ENCODE results near the gene VRK3. TPM values are rescaled to one million over a fixed set of nuclear protein-coding genes. Genes with fewer than 3 reads are reported as not detected.

Gene VRK3
- total RNA-seq, 3 donors from 2014 or later = 40.5 to 45.8 (median 40.5) TPM

DNA sequence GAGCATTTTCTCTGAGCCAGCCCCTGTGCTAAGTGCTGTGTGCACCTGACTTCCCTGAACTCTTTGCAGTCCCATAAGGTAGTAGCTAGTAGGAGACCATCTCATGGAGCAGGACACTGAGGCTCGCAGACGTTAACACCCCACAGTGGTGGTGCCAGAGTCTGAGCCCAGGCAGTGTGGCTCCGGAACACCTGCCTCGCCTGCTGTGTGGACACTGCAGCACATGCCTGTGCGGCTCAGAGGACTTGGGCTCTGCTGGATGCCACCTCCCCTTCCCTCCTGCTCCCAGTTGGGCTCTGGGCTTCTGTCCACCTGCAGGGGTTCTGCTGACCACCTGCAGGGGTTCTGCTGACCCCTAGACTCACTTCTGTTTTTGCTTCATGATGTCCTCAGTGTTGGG, 37.2 kb downstream of the VRK3 start:
- Mint-ChIP-seq H3K4me3 (no peak overlapping the region), H3K27me3 (ENCODE audit: low read depth) (no peaks in the 10 kb centered on the region), H3K9me3 (no peaks in the 10 kb centered on the region), H3K4me1 (ENCODE audit: low read depth) (peaks cover 10% of the 10 kb centered on the region), H3K36me3 (ENCODE audit: insufficient read depth) (peaks cover 46% of the 10 kb centered on the region)
- ATAC-seq (no peak), DNase-seq (no peak)

DNA sequence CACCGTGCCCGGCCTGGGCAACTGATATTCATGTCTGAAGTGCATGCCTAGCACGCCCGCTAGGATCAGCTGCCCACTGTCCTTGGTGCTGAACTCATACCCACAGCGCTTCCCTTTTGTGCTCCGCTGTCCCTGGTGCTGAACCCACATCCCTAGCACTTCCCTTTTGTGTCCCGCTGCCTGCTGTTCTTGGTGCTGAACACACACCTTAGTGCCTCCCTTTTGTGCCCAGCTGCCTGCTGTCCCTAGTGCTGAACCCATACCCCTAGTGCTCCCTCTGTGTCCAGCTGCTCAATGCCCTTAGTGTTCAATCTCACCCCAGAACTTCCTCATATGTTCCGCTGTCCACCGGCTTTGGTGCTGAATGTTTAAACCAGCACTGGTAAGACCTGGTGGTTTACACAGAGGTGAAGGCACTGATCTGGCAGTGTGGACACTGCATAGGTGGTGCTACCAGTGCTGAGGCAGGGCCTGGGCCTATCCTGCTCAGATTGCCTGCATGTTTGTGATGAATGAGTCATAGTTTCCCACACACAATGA, 37.9 kb downstream of the VRK3 start:
- Mint-ChIP-seq H3K4me1 (ENCODE audit: low read depth) (peaks cover 10% of the 10 kb centered on the region), H3K9me3 (no peaks in the 10 kb centered on the region), H3K36me3 (ENCODE audit: insufficient read depth) (peaks cover 44% of the 10 kb centered on the region), H3K27me3 (ENCODE audit: low read depth) (no peaks in the 10 kb centered on the region), H3K4me3 (no peak overlapping the region)
- peak; percentile 32 to 44 for ATAC-seq
- peak; percentile 56 for DNase-seq

DNA sequence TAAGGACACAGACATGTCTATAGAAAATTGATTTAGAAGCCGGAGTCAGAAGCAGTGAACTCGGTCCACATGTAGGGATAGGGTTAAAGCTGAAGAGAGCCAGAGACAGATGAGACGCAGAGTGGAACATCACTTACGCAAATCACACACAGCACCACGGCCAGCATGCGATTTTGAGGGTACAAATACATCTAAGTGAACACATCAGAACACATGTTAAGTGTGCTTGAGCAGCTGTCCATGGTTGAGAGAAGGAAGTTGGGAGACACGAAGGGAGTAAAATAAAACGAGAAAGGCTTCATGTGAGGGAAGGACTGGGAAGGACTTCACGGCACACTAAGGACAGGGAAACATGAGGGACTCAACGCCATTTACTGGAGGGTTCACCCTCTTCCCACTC, 38.8 kb downstream of the VRK3 start:
- Mint-ChIP-seq H3K4me1 (ENCODE audit: low read depth) (peaks cover 10% of the 10 kb centered on the region), H3K9me3 (no peaks in the 10 kb centered on the region), H3K36me3 (ENCODE audit: insufficient read depth) (peaks cover 47% of the 10 kb centered on the region), H3K27me3 (ENCODE audit: low read depth) (no peaks in the 10 kb centered on the region), H3K4me3 (no peak overlapping the region)
- no peak for ATAC-seq
- no peak for DNase-seq

DNA sequence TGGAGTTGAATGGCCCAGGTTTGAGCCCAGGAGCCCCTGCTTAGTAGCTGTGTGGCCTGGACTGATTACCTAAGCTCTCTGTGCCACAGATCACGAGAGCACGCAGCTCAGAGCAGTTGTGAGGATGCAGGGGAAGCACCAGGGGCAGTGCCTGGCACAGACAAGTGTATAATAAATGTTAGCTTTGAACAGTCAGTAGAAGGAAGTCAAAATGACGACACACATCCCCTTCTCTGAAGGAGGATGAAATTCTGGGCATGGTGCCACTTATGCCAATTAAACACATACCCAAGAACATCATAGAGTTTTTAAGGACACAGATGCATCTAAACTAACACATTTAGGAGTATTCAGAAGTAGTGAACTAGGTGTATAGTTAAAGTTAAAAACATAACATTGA, 39.3 kb downstream of the VRK3 start:
- DNase-seq (no peak), ATAC-seq (no peak)
- Mint-ChIP-seq H3K4me1 (ENCODE audit: low read depth) (peaks cover 10% of the 10 kb centered on the region), H3K27me3 (ENCODE audit: low read depth) (no peaks in the 10 kb centered on the region), H3K4me3 (no peak overlapping the region), H3K36me3 (ENCODE audit: insufficient read depth) (peaks cover 42% of the 10 kb centered on the region), H3K9me3 (no peaks in the 10 kb centered on the region)

DNA sequence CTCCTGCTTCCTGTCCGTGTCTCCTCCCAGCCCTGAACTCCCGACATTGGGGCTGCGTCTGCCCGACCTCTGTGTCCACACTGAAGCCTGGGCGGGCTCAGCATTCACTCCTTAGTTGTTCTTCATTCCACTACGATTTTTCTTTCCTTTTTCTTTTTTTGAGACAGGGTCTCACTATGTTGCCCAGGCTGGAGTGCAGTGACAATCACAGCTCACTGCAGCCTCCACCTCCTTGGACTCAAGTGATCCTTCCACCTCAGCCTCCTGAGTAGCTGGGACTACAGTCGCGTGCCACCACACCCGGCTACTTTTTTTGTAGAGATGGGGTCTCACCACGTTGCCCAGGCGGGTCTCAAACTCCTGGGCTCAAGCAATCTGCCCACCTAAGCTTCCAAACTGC, 40.7 kb downstream of the VRK3 start:
- H3K4me1 Mint-ChIP-seq (ENCODE audit: low read depth) = peaks cover 10% of the 10 kb centered on the region
- peaks cover 44% of the 10 kb centered on the region for H3K36me3 Mint-ChIP-seq (ENCODE audit: insufficient read depth)
- no peak overlapping the region for H3K4me3 Mint-ChIP-seq
- H3K9me3 Mint-ChIP-seq = no peaks in the 10 kb centered on the region
- H3K27me3 Mint-ChIP-seq (ENCODE audit: low read depth) = no peaks in the 10 kb centered on the region
- no peak for ATAC-seq
- no peak for DNase-seq

DNA sequence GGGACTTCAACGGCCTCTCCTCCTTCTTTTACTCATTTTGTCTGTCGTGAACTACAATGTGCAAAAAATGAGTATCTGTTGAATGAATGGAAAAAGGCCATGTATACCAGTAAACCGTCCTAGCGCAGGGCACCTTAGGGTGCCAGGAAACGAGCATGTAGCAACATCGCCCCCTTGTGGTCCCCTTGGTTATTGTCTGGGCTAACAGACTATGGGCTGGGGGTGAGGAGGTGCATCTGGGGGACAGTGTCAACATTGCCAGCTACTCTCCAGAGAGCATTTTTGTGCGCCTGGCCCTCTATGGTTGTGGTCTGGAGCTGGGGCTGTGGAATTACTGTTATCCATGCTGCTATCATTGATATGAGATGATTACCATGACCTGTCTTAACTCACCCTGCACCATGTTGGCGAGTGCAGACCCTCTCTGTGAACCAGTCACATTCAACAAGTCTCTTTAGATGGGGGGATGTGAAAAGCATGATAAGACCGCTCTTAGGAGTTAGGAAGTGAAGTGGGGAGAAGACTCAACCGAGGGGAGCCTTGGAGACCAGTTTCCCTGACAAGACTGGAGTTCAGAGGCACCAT, 41.4 kb downstream of the VRK3 start:
- no peaks in the 10 kb centered on the region for H3K27me3 Mint-ChIP-seq (ENCODE audit: low read depth)
- peak; percentile 75 to 79 for ATAC-seq
- peak; percentile 82 for DNase-seq
- peaks cover 40% of the 10 kb centered on the region for H3K36me3 Mint-ChIP-seq (ENCODE audit: insufficient read depth)
- H3K9me3 Mint-ChIP-seq = no peaks in the 10 kb centered on the region
- peaks cover 8% of the 10 kb centered on the region for H3K4me1 Mint-ChIP-seq (ENCODE audit: low read depth)
- H3K4me3 Mint-ChIP-seq = no peak overlapping the region

DNA sequence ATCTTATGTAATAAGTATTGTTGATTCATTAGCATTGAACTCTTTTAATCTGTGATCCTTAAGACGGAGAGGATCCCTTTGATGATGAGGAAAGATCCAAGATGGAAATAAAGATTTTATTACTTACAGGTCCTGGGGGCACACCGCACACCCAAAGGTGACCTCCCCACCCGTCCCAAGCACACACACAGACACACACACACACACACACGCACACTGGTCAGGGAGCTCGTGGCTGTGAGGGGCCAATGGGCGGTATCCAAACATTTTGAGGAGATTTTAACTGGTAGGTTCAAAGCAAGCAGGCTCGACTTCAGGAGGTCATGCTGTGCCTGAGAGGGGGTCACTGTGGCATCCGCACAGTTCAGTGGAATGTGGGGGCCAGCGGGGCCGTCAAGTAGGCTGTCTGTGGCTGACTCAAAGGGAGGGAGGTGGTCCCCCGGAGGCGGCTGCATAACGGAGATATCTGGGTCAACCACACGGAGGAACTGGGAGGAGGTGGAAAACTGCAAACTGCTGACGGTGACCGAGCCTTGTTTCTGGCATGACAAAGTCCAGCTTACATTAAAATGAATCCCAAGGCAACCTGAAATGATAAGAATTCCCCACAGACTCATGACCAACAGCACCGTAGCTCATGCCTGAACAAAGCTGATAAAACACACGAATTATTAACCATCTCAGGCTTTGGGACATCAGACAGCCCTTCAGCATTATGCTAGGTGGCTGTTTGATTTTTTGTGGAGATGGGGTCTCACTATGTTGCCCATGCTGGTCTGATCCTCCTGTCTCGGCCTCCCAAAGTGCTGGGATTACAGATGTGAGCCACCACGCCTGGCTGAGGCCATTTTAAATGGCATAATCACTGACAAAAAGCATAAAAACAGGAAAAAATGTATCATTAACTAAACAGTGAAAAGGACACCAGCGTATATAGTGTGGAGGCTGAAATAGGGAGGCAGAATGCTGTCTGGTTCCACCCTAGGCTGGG, 43.3 kb downstream of the VRK3 start:
- no peak overlapping the region for H3K4me3 Mint-ChIP-seq

DNA sequence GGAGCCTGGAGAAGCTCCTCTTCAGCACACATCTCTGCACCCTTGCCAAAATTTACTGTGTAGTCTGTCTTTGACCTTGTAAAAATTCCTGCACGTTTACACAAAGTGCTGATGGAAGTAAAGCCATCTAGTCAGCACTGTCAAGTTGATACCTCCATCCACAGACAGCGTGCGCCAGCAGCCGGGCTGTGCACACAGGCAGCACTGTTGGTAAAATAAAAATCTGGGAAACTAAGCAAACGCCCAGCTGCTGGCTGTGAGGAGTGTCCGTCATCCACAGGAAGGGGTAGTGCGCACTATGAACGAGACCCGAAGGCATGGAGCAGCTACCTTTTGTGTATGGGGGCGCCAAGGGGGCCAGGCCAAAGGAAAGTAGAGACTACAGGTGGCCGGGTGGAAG, 46.8 kb downstream of the VRK3 start:
- no peaks in the 10 kb centered on the region for H3K27me3 Mint-ChIP-seq (ENCODE audit: low read depth)
- DNase-seq = no peak
- H3K4me3 Mint-ChIP-seq = no peak overlapping the region
- H3K4me1 Mint-ChIP-seq (ENCODE audit: low read depth) = no peaks in the 10 kb centered on the region
- H3K36me3 Mint-ChIP-seq (ENCODE audit: insufficient read depth) = peaks cover 18% of the 10 kb centered on the region
- no peak for ATAC-seq
- H3K9me3 Mint-ChIP-seq = no peaks in the 10 kb centered on the region

More for the DNA sequence above, 43.3 kb downstream of the VRK3 start:
- H3K9me3 Mint-ChIP-seq = no peaks in the 10 kb centered on the region
- DNase-seq (no peak), ATAC-seq (no peak)
- H3K27me3 Mint-ChIP-seq (ENCODE audit: low read depth) = no peaks in the 10 kb centered on the region
- H3K36me3 Mint-ChIP-seq (ENCODE audit: insufficient read depth) = peaks cover 28% of the 10 kb centered on the region
- no peaks in the 10 kb centered on the region for H3K4me1 Mint-ChIP-seq (ENCODE audit: low read depth)

DNA sequence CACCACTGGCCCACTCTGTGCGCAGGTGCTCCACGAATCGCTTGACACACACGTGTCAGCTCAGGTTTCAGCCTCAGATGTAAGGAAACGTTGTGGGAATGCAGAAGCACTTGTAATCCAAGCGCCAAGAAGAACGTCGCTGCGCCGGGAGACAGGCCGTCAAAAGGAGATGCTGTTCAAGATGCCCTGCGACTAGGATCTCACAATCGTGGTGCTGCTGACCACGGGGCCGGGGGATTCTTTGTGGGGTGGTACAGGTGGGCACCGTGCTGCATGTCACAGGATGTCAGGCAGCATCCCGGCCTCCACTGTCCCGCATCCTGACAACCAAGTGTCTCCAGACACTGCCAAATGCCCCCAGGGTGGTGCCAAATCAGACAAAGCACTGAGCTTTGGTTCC, 47.3 kb downstream of the VRK3 start:
- H3K36me3 Mint-ChIP-seq (ENCODE audit: insufficient read depth) = peaks cover 18% of the 10 kb centered on the region
- H3K4me1 Mint-ChIP-seq (ENCODE audit: low read depth) = no peaks in the 10 kb centered on the region
- ATAC-seq = no peak
- H3K4me3 Mint-ChIP-seq = no peak overlapping the region
- no peaks in the 10 kb centered on the region for H3K27me3 Mint-ChIP-seq (ENCODE audit: low read depth)
- no peak for DNase-seq
- H3K9me3 Mint-ChIP-seq = no peaks in the 10 kb centered on the region

DNA sequence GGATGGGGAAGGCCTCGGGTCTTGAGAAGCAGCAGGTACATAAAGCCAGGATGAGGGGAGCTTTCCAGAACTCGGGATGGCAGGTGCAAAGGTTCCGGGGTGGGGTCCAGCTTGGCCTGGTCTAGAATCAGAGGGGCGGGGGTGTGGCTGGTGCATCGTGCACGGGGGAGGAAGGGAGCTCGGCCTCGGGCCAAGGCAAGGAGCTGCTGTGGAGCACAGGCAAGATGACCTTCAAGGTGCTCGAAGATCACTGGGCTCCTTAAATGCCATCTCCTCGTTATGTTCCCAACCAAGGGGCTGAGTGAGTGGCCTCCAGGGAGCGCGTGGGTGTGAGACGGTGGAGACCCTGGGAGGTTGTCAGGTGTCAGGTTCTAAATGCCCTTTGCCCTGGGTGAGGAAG, 48.1 kb downstream of the VRK3 start:
- DNase-seq (no peak), ATAC-seq (no peak)
- H3K36me3 Mint-ChIP-seq (ENCODE audit: insufficient read depth) = peaks cover 15% of the 10 kb centered on the region
- no peaks in the 10 kb centered on the region for H3K4me1 Mint-ChIP-seq (ENCODE audit: low read depth)
- H3K9me3 Mint-ChIP-seq = no peaks in the 10 kb centered on the region
- no peak overlapping the region for H3K4me3 Mint-ChIP-seq
- no peaks in the 10 kb centered on the region for H3K27me3 Mint-ChIP-seq (ENCODE audit: low read depth)

DNA sequence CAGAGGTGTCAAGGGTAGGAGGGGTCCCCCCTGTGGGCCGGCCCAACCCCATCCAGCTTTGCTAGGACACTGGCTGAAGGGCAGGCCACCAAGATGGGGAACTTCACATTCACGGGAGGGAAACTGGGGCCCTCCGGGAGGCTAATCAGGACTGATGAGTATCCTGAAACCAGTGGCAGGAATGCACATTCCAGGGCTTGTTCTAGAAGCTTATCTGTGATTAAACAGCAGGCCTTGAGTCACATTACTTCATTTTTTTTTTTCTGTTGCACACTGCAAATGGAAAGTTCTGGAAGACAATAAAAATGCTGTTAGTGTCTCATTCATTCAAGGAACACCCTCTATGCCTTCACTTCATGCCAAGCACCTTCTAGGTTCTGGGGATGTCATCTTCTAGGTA, 48.7 kb downstream of the VRK3 start:
- Mint-ChIP-seq H3K4me1 (ENCODE audit: low read depth) (no peaks in the 10 kb centered on the region), H3K9me3 (no peaks in the 10 kb centered on the region), H3K36me3 (ENCODE audit: insufficient read depth) (peaks cover 11% of the 10 kb centered on the region), H3K27me3 (ENCODE audit: low read depth) (no peaks in the 10 kb centered on the region), H3K4me3 (no peak overlapping the region)
- ATAC-seq (no peak), DNase-seq (no peak)

DNA sequence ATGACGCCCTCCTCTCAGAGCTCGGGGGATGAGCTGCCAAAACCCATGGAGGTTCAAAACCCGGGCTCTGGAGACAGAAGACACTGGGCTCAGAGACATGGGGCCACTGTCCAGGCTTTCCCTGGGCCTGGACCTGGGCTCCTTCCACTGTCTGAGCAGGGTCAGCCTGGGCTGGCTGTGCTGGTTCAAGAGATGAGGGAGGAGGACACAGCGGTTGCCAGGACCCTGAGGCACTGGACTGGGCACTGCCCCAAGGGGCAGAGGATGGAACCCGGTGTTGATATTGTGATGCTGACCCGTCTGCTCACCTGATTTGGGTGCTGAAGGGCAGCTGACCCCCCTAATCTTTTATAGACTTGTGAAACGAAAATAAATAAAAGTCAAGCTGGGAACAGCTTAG, 50.1 kb downstream of the VRK3 start:
- H3K4me1 Mint-ChIP-seq (ENCODE audit: low read depth) = no peaks in the 10 kb centered on the region
- H3K27me3 Mint-ChIP-seq (ENCODE audit: low read depth) = no peaks in the 10 kb centered on the region
- ATAC-seq (no peak), DNase-seq (no peak)
- H3K4me3 Mint-ChIP-seq = no peak overlapping the region
- no peaks in the 10 kb centered on the region for H3K9me3 Mint-ChIP-seq
- H3K36me3 Mint-ChIP-seq (ENCODE audit: insufficient read depth) = peaks cover 8% of the 10 kb centered on the region

DNA sequence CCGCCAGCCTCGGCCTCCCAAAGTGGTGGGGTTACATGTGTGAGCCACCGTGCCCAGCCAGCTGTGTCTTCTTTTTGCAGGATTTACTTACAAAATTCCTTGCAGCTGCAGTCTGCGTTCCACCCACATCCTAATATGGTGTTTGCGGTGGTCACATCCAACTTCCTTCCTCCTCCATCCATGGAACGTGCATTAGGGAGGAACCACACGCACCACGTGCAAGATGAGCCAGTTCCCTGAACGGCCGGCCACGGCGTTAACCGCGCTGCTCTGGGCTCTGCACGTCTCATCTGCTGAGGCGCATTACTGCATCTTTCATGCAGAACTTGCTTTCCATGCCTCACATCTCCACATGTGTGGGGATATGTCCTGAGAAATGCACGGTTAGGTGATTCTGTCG, 51.2 kb downstream of the VRK3 start:
- ATAC-seq = no peak
- H3K27me3 Mint-ChIP-seq (ENCODE audit: low read depth) = peaks cover 3% of the 10 kb centered on the region
- peaks cover 8% of the 10 kb centered on the region for H3K36me3 Mint-ChIP-seq (ENCODE audit: insufficient read depth)
- H3K4me1 Mint-ChIP-seq (ENCODE audit: low read depth) = no peaks in the 10 kb centered on the region
- DNase-seq = no peak
- H3K4me3 Mint-ChIP-seq = no peak overlapping the region
- no peaks in the 10 kb centered on the region for H3K9me3 Mint-ChIP-seq

DNA sequence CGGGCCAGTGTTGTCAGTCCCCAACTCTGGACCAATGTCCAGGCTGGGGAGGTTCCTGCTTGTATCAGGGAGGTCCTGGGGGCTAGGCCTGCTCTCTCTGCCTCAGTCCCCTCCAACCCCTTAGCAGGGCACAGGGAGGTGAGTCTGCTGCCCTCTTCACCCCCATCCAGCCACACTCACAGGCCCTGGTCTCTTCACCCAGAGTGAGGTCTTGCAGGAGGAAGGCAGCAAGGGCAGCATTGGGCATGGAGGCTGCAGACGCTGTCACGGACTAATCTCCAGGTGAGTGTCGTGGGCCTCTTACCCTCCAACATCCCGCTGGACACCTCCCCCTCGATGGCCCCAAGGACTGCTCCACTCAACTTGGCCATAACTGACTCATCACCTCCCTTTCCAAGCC, 52.3 kb downstream of the VRK3 start:
- peaks cover 8% of the 10 kb centered on the region for H3K36me3 Mint-ChIP-seq (ENCODE audit: insufficient read depth)
- DNase-seq = no peak

DNA sequence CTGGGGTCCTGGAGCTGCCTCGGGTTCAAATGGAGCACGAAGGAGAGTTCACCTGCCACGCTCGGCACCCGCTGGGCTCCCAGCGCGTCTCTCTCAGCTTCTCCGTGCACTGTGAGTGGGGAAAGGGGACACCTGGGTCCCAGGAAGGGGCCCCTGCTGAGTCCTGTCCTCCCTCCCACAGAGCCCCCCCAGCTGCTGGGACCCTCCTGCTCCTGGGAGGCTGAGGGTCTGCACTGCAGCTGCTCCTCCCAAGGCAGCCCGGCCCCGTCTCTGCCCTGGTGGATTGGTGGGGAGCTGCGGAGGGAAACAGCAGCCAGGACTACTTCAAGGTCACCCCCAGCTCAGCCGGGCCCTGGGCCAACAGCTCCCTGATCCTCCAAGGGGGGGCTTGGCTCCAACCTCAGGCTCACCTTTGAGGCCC, 53.2 kb downstream of the VRK3 start:
- ATAC-seq (no peak), DNase-seq (no peak)
- H3K4me1 Mint-ChIP-seq (ENCODE audit: low read depth) = no peaks in the 10 kb centered on the region
- no peaks in the 10 kb centered on the region for H3K9me3 Mint-ChIP-seq
- H3K4me3 Mint-ChIP-seq = no peak overlapping the region
- peaks cover 9% of the 10 kb centered on the region for H3K27me3 Mint-ChIP-seq (ENCODE audit: low read depth)
- H3K36me3 Mint-ChIP-seq (ENCODE audit: insufficient read depth) = peaks cover 8% of the 10 kb centered on the region

More for the DNA sequence above, 52.3 kb downstream of the VRK3 start:
- Mint-ChIP-seq H3K27me3 (ENCODE audit: low read depth) (peaks cover 9% of the 10 kb centered on the region), H3K4me3 (no peak overlapping the region), H3K9me3 (no peaks in the 10 kb centered on the region), H3K4me1 (ENCODE audit: low read depth) (no peaks in the 10 kb centered on the region)
- no peak for ATAC-seq

All from activated T-cell treated with anti-CD3 and anti-CD28 coated beads, Interleukin-2, amount 50 U/mL, for 4 hours (primary cell).